NK-92 (cell line): ENCODE data around the gene CAMK1G.

Source experiments
- DNase-seq: peaks from one replicate; lab custom pipeline; 2025; ENCODE audit not compliant: unreplicated experiment; lab: John Stamatoyannopoulos, UW

The CAMK1G gene

GRCh38 chr1:209657918-209658317, 74.4 kb downstream of the CAMK1G start:
- no peak for DNase-seq

DNA sequence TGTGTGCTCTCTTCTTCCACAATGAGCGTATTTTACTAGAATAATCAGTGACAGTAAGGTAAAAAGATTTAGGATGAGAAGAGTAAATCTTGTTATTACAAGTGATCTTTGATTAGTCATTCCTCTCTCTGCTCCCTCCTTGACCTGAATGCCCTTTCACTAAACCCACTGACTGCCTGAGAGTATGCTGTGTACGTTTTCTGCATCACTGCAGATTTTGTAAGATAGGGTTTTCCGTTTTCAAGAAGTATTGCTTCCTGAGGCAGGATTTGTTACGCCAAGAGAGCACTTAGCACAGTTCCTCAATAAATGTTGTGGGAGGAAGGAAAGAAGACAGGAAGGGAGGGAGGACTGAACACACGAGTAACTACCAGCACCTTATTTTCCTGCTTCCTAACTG, 76.4 kb downstream of the CAMK1G start:
- DNase-seq: no peak

DNA sequence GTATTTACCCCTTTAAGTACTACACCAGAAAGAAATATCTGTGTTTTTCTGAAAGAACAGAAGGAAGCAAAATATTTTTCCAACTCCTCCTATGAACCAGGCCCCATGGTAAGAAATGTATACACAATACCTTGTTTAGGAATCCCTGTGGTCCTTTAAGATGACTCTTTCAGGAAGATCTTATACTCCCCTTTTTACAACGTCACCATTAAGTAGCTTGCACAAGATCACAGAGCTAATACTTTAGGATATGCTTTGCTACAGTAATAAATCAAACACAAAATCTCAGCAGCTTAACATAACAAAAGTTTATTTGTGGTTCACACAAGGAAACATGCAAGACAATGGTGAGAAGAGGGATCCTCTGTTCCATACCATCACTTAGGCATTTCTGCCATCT, 77.6 kb downstream of the CAMK1G start:
- no peak for DNase-seq

DNA sequence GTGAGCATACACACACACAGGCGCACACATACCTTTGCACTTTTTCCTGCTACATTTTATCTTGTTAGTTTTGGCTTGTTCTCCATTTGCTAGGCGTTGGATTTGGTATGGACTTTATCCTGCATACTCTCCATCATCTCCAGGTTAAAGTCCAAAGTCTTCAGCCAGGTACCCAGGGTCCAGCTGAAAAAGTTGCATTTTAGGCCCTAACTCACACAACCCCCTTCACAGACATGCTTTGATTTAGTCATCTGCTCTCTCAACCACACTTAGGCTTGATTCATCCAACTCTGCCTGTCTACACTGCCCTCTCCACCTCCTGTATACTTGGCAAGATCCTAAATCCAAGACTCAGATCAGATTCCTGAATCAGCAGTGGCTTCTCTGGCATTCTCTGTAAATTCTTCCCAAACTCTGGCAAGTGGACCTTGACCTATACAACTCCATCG, 79.4 kb downstream of the CAMK1G start:
- no peak for DNase-seq
